Progenitor cell of endocrine pancreas (in vitro differentiated cells): ENCODE measurements around the gene USF2. TPM values are rescaled to one million over a fixed set of nuclear protein-coding genes. Genes with fewer than 3 reads are reported as not detected.

ENCODE experiments used
- DNase-seq: peaks from one replicate; pipeline ENCODE4 v3.0.0; 2021; ENCODE audit warnings: low spot score; ENCODE audit not compliant: unreplicated experiment
- H3K27ac Mint-ChIP-seq: 2 replicates; pipeline ENCODE4 v1.8.0; 2021; ENCODE audit warnings: mild to moderate bottlenecking, moderate library complexity, mixed read lengths
- H3K27me3 Mint-ChIP-seq: 2 replicates; pipeline ENCODE4 v1.8.0; 2021; ENCODE audit warnings: mixed read lengths
- H3K36me3 Mint-ChIP-seq: 2 replicates; pipeline ENCODE4 v1.8.0; 2022; ENCODE audit warnings: mixed read lengths; ENCODE audit not compliant: insufficient read depth
- H3K4me1 Mint-ChIP-seq: 2 replicates; pipeline ENCODE4 v1.8.0; 2021; ENCODE audit warnings: low read depth, mixed read lengths
- H3K4me3 Mint-ChIP-seq: 2 replicates; pipeline ENCODE4 v1.8.0; 2021; ENCODE audit warnings: low read depth, mild to moderate bottlenecking, moderate library complexity, mixed read lengths
- H3K9me3 Mint-ChIP-seq: 2 replicates; pipeline ENCODE4 v1.8.0; 2021; ENCODE audit warnings: low read depth, mixed read lengths
- CTCF ChIP-seq: fragments of 200-600 bp; sonication (generic); IDR thresholded peaks from one replicate; pipeline ENCODE4 v1.5.0; 2021; ENCODE audit warnings: antibody characterized with exemption, mild to moderate bottlenecking; ENCODE audit not compliant: unreplicated experiment
- total RNA-seq: library from RNA; stranded (reverse); gene quantifications from 2 replicates; pipeline ENCODE4 v1.2.1, GENCODE V29; 2021

The USF2 gene
- total RNA-seq, 1 donor from 2014 or later, result 126 TPM

GRCh38 chr19:35226748-35227147, 42.0 kb upstream of the USF2 start:
- Mint-ChIP-seq H3K27ac (no peak overlapping the region), H3K4me1 (no peaks in the 10 kb centered on the region), H3K4me3 (no peak overlapping the region), H3K36me3 (no peaks in the 10 kb centered on the region), H3K27me3 (peaks cover 7% of the 10 kb centered on the region), H3K9me3 (no peaks in the 10 kb centered on the region)
- DNase-seq, result no peak
- TF ChIP-seq CTCF, result no peak

- Mint-ChIP-seq H3K9me3 (no peaks in the 10 kb centered on the region), H3K27me3 (peaks cover 7% of the 10 kb centered on the region), H3K27ac (peak within 1 kb of the TSS; percentile 28), H3K4me1 (no peaks in the 10 kb centered on the region), H3K4me3 (no peak within 1 kb of the TSS), H3K36me3 (no peaks in the 10 kb centered on the region)
- no peak for DNase-seq
- TF ChIP-seq CTCF, result no peak
Measured at GRCh38 chr19:35228177-35228930, 40.4 kb upstream of the USF2 start, which contains the start of gene FAM187B. FAM187B (minus strand) TSS chr19:35228739; CDS start chr19:35228680, 59 bp downstream.

GRCh38 chr19:35229601-35230000, 39.2 kb upstream of the USF2 start:
- H3K9me3 Mint-ChIP-seq, result no peaks in the 10 kb centered on the region
- H3K27ac Mint-ChIP-seq, result peak overlapping the region; percentile 44
- H3K36me3 Mint-ChIP-seq, result no peaks in the 10 kb centered on the region
- H3K4me3 Mint-ChIP-seq, result no peak overlapping the region
- peaks cover 7% of the 10 kb centered on the region for H3K27me3 Mint-ChIP-seq
- no peak for TF ChIP-seq CTCF
- H3K4me1 Mint-ChIP-seq, result no peaks in the 10 kb centered on the region
- DNase-seq, result no peak

GRCh38 chr19:35231956-35232645, 36.7 kb upstream of the USF2 start:
- H3K4me1 Mint-ChIP-seq, result no peaks in the 10 kb centered on the region
- no peaks in the 10 kb centered on the region for H3K36me3 Mint-ChIP-seq
- H3K27ac Mint-ChIP-seq, result no peak overlapping the region
- no peaks in the 10 kb centered on the region for H3K27me3 Mint-ChIP-seq
- H3K4me3 Mint-ChIP-seq, result no peak overlapping the region
- H3K9me3 Mint-ChIP-seq, result no peaks in the 10 kb centered on the region
- no peak for DNase-seq
- no peak for TF ChIP-seq CTCF

DNA sequence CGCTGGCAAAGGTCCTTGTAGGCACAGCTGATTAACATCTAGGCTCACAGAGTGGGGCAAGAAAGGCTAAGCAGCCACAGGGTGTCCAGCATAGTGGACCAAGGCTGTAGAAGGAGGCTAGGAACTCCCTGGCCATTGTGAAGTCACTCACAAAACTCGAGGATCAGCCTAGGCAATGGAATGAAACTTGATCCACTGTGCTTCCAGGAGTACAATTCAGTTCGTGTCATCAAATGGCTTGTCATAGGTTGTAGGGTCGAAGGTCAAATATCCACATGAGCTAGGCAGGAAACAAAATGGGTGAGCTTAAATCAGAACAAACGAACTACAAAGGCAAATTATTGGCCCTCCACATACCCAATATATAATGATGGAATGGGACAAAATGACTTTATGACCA, 35.9 kb upstream of the USF2 start:
- no peak for TF ChIP-seq CTCF
- no peaks in the 10 kb centered on the region for H3K9me3 Mint-ChIP-seq
- no peak overlapping the region for H3K27ac Mint-ChIP-seq
- no peak overlapping the region for H3K4me3 Mint-ChIP-seq
- no peaks in the 10 kb centered on the region for H3K36me3 Mint-ChIP-seq
- H3K27me3 Mint-ChIP-seq, result no peaks in the 10 kb centered on the region
- no peak for DNase-seq
- no peaks in the 10 kb centered on the region for H3K4me1 Mint-ChIP-seq
